Measurements from ENCODE around the gene SAMD4A.

SAMD4A gene

DNA sequence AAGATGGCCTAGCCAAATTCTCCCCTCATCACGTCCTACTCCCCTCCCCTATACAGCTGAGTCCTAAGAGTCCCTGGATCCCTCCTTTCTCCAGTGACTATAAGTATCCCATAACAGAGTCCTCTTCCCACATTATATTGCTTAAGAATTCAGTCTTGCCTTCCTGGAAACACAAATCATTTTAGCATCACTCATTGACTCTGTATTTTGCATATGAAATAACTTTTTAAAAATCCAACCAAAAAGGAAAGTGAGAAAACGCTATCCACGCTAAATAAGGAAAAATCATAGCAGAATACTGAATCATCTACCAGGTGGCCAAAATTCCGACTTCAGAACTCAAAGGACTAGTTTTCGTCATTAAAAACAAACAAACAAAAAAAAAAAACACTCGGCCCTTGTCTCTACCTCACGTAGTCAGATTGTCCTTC, 205.5 kb downstream of the SAMD4A start:
- Histone ChIP-seq H3K4me3 (ENCODE audit: insufficient read depth, low read length, poor library complexity, severe bottlenecking) (no peak overlapping the region), H3K27ac (ENCODE audit: low read depth, low read length) (no peak overlapping the region), H3K27me3 (ENCODE audit: low read length) (no peaks in the 10 kb centered on the region), H4K20me1 (ENCODE audit: low read depth, low read length) (no peaks in the 10 kb centered on the region), H3K4me2 (ENCODE audit: low read depth, low read length, poor library complexity, severe bottlenecking) (no peak overlapping the region), H2AFZ (ENCODE audit: low read depth, low read length, severe bottlenecking) (no peak overlapping the region), H3K36me3 (ENCODE audit: low read length) (no peaks in the 10 kb centered on the region), H3K79me2 (ENCODE audit: insufficient read depth, low read length) (no peaks in the 10 kb centered on the region), H3F3A (ENCODE audit: insufficient read depth) (no peaks in the 10 kb centered on the region), H3K9me2 (replicated peaks; ENCODE audit: insufficient read depth, low read length) (no peaks in the 10 kb centered on the region), H3K9ac (ENCODE audit: low read length) (no peak overlapping the region), H3K9me3 (ENCODE audit: insufficient read depth, low read length) (no peaks in the 10 kb centered on the region)
- TF ChIP-seq, protein P1, sequence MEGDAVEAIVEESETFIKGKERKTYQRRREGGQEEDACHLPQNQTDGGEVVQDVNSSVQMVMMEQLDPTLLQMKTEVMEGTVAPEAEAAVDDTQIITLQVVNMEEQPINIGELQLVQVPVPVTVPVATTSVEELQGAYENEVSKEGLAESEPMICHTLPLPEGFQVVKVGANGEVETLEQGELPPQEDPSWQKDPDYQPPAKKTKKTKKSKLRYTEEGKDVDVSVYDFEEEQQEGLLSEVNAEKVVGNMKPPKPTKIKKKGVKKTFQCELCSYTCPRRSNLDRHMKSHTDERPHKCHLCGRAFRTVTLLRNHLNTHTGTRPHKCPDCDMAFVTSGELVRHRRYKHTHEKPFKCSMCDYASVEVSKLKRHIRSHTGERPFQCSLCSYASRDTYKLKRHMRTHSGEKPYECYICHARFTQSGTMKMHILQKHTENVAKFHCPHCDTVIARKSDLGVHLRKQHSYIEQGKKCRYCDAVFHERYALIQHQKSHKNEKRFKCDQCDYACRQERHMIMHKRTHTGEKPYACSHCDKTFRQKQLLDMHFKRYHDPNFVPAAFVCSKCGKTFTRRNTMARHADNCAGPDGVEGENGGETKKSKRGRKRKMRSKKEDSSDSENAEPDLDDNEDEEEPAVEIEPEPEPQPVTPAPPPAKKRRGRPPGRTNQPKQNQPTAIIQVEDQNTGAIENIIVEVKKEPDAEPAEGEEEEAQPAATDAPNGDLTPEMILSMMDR (IDR thresholded peaks at IDR 0.05; ENCODE audit: insufficient read depth, low read length, poor library complexity, severe bottlenecking), result no peak
- no peak for TF ChIP-seq EZH2phosphoT487 (conservative IDR thresholded peaks at IDR 0.05; ENCODE audit: low read length)

- H3K9me2 ChIP-seq (replicated peaks; ENCODE audit: insufficient read depth, low read length), result no peaks in the 10 kb centered on the region
These were observed 206.5 kb downstream of the SAMD4A start for GRCh38 chr14:54773171-54774006.

GRCh38 chr14:54774824-54775223, 207.9 kb downstream of the SAMD4A start:
- no peaks in the 10 kb centered on the region for H3K79me2 ChIP-seq (ENCODE audit: insufficient read depth, low read length)
- H3K9me3 ChIP-seq (ENCODE audit: insufficient read depth, low read length), result no peaks in the 10 kb centered on the region
- H2AFZ ChIP-seq (ENCODE audit: low read depth, low read length, severe bottlenecking), result no peak overlapping the region
- no peak for TF ChIP-seq EZH2phosphoT487 (conservative IDR thresholded peaks at IDR 0.05; ENCODE audit: low read length)
- TF ChIP-seq, protein P1 (IDR thresholded peaks at IDR 0.05; ENCODE audit: insufficient read depth, low read length, poor library complexity, severe bottlenecking), result no peak
- H3F3A ChIP-seq (ENCODE audit: insufficient read depth), result no peaks in the 10 kb centered on the region
- H3K4me3 ChIP-seq (ENCODE audit: insufficient read depth, low read length, poor library complexity, severe bottlenecking), result no peak overlapping the region
- no peaks in the 10 kb centered on the region for H3K27me3 ChIP-seq (ENCODE audit: low read length)
- no peak overlapping the region for H3K4me2 ChIP-seq (ENCODE audit: low read depth, low read length, poor library complexity, severe bottlenecking)
- no peaks in the 10 kb centered on the region for H3K36me3 ChIP-seq (ENCODE audit: low read length)
- H3K9ac ChIP-seq (ENCODE audit: low read length), result no peak overlapping the region
- no peaks in the 10 kb centered on the region for H4K20me1 ChIP-seq (ENCODE audit: low read depth, low read length)
- no peak overlapping the region for H3K27ac ChIP-seq (ENCODE audit: low read depth, low read length)
- no peaks in the 10 kb centered on the region for H3K9me2 ChIP-seq (replicated peaks; ENCODE audit: insufficient read depth, low read length)

More at GRCh38 chr14:54773171-54774006, 206.5 kb downstream of the SAMD4A start:
- TF ChIP-seq EZH2phosphoT487 (conservative IDR thresholded peaks at IDR 0.05; ENCODE audit: low read length), result no peak
- TF ChIP-seq, protein P1 (IDR thresholded peaks at IDR 0.05; ENCODE audit: insufficient read depth, low read length, poor library complexity, severe bottlenecking), result no peak
- Histone ChIP-seq H4K20me1 (ENCODE audit: low read depth, low read length) (no peaks in the 10 kb centered on the region), H2AFZ (ENCODE audit: low read depth, low read length, severe bottlenecking) (no peak overlapping the region), H3K27ac (ENCODE audit: low read depth, low read length) (no peak overlapping the region), H3F3A (ENCODE audit: insufficient read depth) (no peaks in the 10 kb centered on the region), H3K4me2 (ENCODE audit: low read depth, low read length, poor library complexity, severe bottlenecking) (no peak overlapping the region), H3K36me3 (ENCODE audit: low read length) (no peaks in the 10 kb centered on the region), H3K27me3 (ENCODE audit: low read length) (no peaks in the 10 kb centered on the region), H3K9ac (ENCODE audit: low read length) (no peak overlapping the region), H3K4me3 (ENCODE audit: insufficient read depth, low read length, poor library complexity, severe bottlenecking) (no peak overlapping the region), H3K9me3 (ENCODE audit: insufficient read depth, low read length) (no peaks in the 10 kb centered on the region), H3K79me2 (ENCODE audit: insufficient read depth, low read length) (no peaks in the 10 kb centered on the region)

Data from SU-DHL-6 (cell line).